ENCODE data around the gene ZNF620.
"Not testable (repeated sequence)": the region's sequence is repeated elsewhere in the genome, so short reads cannot be mapped to it uniquely, and the experiment has no call there.

ZNF620 gene

DNA sequence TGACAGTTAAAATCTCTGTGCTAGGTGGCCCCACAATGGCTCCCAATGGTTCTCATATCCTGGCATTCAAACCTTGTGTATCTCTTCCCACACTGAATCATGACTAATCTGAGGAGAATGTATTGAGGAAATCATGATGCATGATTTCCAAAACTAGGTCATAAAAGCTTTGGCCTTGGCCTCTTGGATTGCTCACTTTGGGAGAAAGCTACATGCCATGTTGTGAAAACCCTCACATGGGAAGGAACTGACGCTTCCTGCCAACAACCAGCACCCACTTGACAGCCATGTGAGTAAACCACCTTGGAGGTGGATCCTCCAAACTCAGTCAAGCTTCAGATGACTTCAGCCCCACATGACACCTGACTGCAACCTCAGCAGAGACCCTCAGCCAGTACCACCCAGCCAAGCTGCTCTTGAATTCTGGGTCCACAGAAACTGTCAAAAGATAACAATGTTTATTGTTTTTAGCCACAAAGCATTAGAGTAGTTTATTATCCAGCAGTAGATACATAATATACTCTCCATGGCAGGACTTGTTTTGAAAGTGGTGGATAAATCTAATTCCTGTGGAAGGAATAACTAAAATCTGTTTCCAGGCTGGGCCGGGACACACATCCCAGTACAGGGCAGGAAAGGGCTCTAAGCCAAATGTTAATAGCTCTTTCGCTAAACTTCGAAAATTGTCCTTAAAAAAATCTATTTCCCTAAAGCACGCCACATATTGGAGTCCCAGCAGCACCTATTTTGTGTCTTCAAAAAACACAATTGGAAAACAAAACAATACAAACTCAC, 1.0 kb upstream of the ZNF620 start:
- no peak for DNase-seq

DNA sequence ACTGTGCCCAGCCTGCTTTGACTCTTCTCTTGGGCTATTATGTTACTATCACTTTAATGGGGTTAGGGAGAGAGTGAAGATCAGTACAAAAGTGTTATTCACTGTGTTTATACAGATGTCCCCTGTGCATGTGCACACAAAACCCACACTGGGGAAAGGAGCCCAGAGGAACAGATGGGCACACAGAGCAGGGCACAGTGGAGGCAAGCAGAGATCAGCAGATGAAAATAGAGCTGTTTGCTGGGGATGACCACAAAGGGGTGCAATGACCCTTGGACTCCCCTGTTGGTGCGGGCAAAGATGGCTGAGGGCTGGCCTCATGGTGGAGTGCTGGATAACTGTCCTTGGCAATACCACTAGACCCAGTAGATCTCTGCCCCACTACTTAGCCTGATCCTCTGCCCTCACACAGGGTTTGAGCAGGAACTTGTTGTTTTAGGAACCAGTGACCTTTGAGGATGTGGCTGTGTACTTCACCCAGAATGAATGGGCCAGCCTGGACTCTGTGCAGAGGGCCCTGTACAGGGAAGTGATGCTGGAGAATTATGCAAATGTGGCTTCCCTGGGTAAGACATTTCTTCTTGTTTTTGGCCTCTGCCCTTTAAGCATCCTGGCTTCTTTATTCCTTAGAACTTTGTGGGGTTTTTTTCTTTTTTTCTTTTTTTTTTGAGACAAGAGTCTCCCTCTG, 5.3 kb downstream of the ZNF620 start:
- DNase-seq: no peak

DNA sequence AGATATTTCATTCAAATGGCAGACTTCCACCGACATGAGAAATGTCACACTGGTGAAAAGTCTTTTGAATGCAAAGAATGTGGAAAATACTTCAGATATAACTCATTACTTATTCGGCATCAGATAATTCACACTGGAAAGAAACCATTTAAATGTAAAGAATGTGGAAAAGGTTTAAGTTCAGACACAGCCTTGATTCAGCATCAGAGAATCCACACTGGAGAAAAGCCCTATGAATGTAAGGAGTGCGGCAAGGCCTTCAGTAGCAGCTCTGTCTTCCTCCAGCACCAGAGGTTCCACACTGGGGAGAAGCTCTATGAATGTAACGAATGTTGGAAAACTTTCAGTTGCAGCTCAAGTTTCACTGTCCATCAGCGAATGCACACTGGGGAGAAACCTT, 10.4 kb downstream of the ZNF620 start:
- no peak for DNase-seq

DNA sequence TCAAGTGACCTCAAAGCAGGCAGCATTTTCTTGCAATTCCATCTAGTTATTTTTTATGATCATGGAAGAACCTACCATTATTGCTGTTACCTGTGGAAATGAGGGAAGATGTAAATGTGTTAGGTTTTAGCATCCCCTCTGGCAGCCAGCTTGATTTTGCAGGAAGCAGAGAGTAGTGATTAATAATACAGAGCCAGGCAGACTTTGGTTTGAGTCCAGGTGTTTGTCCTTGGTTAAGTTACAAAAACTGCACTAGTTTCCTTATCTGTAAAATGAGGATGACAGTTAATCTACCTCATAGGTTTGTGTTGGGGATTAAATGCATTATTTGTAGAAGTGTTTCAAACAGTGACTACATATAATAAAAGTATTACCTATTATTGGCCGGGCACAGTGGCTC, 12.2 kb downstream of the ZNF620 start:
- DNase-seq: no peak

DNA sequence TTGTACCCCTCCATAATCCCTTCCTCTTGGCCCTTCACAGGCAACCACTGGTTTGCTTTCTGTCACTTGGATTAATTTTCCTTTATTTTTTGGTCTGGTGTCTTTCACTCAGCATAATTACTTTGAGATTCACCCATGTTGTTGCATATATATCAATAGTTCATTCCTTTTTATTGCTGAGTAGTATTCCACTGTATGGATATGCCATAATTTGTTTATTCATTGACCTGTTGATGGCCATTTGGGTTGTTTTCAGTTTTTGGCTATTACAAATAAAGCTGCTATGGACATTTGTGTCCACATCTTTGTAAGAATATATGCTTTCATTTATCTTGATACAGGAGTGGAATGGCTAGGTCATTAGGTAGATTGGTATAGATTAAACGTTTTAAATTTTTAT, 13.0 kb downstream of the ZNF620 start:
- no peak for DNase-seq

DNA sequence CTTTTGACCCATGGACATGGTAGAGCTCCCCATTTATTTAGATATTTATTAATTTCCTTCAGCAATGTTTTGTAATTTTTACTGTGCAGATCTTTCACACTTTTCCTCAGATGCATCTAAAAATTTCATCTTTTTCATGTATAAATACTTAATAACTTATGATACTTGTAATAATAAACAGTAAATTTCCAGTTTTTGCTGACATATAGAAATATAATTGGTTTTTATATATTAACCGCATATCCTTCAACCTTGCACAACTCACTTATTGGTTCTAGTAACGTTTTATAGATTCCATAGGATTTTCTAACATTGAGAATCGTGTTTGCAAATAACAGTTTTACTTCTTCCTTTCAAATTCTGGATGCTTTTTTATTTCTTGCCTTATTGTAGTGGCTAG, 15.4 kb downstream of the ZNF620 start:
- DNase-seq: no peak

DNA sequence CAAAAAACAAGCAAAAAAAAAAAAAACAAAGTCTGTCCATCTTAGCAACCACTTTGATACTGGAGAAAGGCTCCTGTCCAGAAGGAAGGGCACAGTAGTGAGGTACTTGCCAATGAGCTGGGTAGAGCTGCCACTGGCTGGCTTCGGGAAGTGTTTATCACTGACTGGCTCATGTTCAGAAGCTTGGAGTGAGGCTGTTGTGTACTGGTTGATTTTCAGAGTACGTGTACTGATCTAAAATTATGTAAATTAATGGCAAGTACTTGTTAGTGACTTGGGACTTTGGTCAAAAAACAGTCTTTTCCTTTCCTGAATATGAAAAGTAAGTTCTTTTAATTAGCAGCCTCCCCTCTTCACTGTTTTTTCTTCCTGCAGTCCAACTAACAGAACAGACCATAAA, 17.9 kb downstream of the ZNF620 start:
- no peak for DNase-seq

DNA sequence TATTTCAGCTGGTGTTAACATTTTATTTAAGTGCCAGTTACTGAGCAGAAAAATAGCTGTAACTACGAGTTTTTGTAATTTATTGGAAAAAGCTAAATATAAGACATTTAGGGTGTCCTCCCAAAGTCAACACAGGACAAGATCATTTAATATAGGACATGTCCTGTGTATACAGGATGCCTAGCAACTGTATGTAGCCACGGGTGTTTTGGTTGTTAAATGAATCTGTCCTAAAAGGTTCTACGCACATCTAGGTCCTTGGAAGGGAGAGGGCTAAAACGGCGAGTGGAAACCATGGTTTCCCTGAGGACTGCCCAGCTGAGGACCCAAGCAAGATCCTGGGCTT, 18.4 kb downstream of the ZNF620 start:
- DNase-seq: no peak

DNA sequence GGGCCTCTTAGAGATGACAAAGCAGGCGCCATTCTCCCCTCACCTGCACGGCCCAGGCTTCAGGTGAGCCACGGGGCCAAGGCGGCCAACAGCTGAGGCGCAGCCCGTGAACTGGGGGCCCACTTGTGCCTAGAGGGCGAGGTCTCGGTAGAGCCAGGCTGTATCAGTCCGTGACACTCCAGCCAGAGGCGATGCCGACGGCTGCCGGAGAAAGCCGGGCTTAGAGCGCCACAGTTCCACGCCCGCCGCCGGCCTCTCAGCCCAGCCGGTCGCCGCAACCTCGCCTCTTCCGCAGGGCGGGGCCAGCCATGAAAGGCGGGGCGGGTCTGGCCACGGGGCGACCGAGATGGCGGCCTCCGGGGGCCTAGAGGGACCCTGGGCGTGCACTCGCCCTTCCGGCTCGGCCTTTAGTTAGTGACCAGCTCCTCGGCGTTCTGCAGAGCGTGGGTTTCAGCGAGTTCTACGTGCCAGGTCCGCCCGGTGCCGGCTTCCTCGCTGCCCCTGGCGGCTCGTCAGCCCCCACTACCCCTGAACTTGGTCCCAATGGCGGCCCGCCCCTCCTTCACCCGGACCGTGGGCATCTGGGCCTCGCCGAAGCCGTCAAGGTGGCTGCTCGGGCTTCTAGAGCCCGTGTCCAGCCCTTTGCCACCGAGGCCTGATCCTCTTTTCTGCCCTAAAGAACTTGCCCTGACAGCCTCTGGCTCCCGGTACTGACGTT, 18.9 kb downstream of the ZNF620 start, which contains the start of gene ZNF621:
Gene ZNF621 (plus strand): TSS at position 393 of the 718 bp plus-strand sequence. CDS start 881 bp downstream, outside the sequence.
- DNase-seq: peak; percentile 43

DNA sequence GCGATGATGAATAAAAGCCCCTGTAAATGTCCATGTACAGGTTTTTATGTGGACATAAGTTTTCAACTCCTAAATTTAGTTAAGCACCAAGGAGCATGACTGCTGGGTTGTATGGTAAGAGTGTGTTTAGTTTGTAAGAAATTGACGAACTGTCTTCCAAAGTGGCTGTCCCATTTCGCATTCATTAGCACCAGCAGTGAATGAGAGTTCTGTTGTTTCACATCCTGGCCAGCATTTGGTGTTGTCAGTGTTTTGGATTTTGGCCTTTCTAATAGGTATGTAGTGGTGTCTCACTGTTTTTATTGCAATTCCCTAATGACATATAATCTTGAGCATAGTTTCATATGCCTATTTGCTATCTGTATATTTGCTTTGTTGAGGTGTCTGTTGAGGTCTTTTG, 22.6 kb downstream of the ZNF620 start:
- no peak for DNase-seq

DNA sequence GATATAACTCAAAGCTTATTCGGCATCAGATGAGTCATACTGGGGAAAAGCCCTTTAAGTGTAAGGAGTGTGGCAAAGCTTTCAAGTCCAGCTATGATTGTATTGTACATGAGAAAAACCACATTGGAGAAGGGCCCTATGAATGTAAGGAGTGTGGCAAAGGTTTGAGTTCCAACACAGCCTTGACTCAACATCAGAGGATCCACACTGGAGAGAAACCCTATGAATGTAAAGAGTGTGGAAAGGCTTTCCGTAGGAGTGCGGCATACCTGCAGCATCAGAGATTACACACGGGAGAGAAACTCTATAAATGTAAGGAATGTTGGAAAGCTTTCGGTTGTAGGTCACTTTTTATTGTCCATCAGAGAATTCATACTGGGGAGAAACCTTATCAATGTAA, 26.4 kb downstream of the ZNF620 start:
- DNase-seq: no peak

DNA sequence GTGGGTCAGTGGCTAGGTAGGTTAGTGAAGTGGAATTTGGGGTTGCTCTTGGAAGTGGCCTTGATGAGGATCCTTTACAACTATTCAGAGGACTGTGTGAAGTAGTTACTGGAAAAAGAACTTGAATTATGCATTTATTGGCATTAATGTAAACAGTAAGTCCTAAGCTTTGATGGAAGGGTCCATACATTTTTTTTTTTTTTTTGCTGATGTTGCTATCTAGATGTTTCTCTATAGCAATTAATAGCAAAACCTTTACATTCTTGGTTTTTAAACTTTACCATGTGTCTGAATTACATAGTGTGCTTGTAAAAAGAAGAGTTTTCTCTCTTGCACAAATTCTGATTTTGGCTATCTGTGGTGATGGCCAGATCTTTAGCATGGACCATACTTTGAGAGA, 28.4 kb downstream of the ZNF620 start:
- DNase-seq: no peak

DNA sequence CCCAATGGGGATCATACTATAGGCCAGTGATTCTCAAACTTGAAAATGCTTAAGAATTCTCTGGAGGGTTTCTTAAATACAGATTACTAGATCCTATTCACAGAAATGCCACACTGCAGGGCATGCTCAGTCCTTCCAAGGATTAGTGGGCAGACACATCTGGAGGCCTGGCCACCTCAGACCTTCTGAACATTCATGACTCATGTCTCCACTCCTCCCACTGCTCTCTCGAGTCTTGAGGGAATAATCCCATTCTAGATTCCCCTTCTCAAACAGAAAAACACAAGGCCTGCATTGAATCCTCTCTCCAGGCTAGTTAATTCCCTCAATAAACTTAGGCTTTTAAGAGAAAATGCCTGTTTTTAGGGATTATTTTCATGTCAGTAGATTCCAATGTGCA, 41.0 kb downstream of the ZNF620 start:
- DNase-seq: no peak

DNA sequence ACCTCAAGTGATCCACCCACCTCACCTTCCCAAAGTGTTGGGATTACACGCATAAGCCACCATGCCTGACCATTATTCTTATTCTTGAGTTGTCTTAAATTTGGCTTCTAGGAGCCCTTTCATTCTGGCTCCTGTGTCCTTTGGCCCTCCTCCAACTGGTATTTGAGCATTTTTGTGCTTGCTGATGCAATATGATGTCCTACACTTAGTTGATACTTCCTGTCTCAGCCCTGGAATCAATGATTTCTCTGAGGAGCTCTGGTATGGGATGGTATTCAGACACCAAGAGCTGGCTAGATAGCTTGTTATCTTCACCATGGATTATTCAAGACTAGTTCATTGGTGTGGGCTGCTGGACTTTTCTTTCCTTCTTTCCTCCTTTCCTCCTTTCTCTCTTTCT, 44.3 kb downstream of the ZNF620 start:
- no peak for DNase-seq

DNA sequence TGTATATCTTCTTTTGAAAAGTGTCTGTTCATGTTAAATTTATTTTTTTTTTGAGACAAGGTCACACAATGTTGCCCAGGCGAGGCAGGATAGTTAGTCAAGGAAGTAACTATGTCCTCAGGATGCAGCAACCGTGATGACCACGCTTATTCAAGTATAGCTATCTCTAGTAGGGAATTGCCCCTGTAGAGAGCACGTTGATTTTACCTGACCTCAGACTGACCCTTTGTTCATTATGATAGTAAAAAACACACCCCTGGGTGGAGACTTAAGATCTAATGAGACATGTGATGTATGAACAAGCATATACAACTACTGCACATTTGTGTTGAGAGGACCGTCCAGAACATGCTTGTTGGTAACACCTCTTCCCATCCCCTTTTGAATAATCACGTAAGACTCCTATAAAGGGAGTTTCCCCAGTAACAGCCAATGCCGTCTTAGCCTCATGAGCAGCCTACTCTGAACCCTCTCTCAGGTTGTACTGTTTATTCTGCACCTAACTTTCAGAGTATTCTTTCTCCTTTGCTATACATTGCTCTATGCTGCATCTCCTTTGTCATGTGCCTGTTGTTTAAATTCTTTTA, 51.8 kb downstream of the ZNF620 start:
- DNase-seq: no peak

DNA sequence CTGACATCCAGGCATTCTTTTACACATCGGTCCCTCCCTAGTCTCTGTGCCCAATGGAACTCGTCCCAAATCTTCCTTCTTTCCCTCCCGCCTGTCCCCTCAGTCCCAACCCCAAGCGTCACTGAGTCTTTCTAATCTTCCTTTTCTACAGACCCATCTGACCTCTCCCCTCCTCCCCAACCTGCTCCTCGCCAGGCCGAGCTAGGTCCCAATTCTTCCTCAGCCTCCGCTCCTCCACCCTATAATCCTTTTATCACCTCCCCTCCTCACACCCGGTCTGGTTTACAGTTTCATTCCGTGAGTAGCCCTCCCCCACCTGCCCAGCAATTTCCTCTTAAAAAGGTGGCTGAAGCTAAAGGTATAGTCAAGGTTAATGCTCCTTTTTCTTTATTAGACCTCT, 56.6 kb downstream of the ZNF620 start:
- not testable (repeated sequence) for DNase-seq

DNA sequence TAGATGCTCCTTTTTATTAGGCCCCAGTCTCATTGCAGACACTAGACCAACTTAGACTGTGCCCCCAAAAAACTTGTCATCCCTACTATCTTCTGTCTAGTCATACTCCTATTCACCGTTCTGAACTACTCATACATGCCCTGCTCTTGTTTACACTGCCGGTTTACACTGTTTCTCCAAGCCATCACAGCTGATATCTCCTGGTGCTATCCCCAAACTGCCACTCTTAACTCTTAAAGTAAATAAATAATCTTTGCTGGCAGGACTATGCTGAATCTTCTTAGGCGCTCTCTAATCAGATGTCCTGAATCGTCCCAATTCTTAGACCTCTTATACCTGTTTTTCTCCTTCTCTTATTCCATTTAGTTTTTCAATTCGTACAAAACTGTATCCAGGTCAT, 59.8 kb downstream of the ZNF620 start:
- not testable (repeated sequence) for DNase-seq

DNA sequence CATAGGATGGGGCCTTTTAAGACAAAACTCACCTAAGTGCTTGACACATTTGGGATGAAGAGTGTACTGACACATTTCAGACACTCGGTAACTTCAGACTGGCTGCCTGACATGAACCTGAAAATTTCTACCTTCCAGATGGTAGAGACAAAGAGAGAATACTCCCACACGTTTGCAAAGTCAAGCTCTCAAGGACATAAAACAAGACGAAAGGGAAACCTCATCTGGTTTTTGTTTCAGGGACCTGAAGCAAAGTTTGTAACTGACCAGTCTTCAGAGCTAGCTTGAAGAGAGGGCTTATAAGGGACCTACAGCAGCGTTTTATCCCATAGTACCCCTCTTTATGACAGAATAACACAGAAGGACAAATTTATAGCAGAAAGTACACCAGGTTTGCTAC, 60.9 kb downstream of the ZNF620 start:
- DNase-seq: no peak

All from NCI-H2171 (cell line).